ENCODE data around the gene CLCF1.

CLCF1 gene

GRCh38 chr11:67372321-67372992 lies 941 bp downstream of the CLCF1 start:
- DNase-seq (ENCODE audit: low read depth): no peak
- peak overlapping the region; percentile 49 for H3K4me3 ChIP-seq (ENCODE audit: low read depth, low read length)
- TF ChIP-seq, protein P1, sequence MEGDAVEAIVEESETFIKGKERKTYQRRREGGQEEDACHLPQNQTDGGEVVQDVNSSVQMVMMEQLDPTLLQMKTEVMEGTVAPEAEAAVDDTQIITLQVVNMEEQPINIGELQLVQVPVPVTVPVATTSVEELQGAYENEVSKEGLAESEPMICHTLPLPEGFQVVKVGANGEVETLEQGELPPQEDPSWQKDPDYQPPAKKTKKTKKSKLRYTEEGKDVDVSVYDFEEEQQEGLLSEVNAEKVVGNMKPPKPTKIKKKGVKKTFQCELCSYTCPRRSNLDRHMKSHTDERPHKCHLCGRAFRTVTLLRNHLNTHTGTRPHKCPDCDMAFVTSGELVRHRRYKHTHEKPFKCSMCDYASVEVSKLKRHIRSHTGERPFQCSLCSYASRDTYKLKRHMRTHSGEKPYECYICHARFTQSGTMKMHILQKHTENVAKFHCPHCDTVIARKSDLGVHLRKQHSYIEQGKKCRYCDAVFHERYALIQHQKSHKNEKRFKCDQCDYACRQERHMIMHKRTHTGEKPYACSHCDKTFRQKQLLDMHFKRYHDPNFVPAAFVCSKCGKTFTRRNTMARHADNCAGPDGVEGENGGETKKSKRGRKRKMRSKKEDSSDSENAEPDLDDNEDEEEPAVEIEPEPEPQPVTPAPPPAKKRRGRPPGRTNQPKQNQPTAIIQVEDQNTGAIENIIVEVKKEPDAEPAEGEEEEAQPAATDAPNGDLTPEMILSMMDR (IDR thresholded peaks at IDR 0.05; ENCODE audit: control insufficient read depth, extremely low read depth, insufficient read depth): no peak

DNA sequence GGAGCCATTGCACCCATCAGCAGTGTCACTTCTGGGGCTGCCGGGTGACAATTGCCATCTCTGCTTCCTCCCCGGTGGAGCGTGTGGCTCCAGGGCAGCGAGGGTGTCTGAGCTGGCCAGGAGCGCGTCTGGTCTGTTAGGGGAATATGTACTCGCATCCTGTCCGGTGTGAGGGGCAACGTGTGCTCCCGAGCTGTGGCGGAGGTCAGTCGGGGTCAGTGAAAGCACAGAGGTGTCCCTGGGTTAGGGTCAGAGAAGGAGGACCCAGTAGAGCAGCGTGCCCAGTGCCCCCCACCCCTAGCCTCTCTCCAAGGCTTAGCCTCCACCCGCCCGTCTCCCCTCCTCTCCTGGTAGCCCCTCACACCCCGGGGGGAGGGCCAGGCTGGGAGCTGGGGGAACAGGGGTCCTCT lies 1.5 kb downstream of the CLCF1 start:
- TF ChIP-seq, protein P1 (IDR thresholded peaks at IDR 0.05; ENCODE audit: control insufficient read depth, extremely low read depth, insufficient read depth): no peak
- DNase-seq (ENCODE audit: low read depth): no peak
- H3K4me3 ChIP-seq (ENCODE audit: low read depth, low read length): no peak overlapping the region; the same call in 1 of the 2 replicates

GRCh38 chr11:67371189-67371910 lies 2.0 kb downstream of the CLCF1 start:
- TF ChIP-seq, protein P1 (IDR thresholded peaks at IDR 0.05; ENCODE audit: control insufficient read depth, extremely low read depth, insufficient read depth): no peak
- DNase-seq (ENCODE audit: low read depth): no peak
- H3K4me3 ChIP-seq (ENCODE audit: low read depth, low read length): no peak overlapping the region

DNA sequence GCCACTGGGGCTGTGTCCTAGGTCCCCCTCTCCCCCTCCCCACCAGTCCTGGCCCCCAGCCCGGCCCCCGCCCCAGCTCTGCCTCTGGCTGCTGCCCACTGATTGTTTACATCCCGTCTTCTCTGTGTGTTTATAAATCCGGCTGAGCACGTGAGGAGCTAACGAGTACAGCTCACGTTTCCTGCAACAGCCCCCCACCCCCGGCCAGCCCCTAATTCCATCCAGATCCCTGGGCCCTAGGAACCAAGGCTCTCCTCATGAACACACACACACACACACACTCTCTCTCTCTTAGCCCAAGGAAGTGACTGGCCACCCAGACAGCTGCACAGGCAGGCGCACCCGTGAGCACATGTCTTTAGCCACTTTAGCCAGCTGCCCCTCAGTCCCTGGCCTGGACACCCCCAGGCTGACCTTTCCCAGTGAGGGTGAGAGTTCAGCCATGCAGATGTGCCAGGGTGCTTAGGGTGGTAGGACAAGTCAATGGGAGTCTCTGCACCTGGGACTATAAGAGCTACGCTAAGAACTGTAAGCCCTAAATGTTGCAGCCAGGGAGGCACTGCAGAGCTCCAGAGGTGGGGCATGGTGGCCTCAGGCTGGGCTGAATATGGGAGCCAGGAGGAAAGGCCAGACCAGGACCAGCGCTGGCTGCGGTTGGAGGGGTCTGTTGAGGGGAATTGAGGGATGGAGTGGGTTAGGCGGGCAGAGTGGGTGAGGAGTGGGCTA lies 2.9 kb downstream of the CLCF1 start:
- no peak for DNase-seq (ENCODE audit: low read depth)
- TF ChIP-seq, protein P1 (IDR thresholded peaks at IDR 0.05; ENCODE audit: control insufficient read depth, extremely low read depth, insufficient read depth): no peak
- H3K4me3 ChIP-seq (ENCODE audit: low read depth, low read length): no peak overlapping the region

DNA sequence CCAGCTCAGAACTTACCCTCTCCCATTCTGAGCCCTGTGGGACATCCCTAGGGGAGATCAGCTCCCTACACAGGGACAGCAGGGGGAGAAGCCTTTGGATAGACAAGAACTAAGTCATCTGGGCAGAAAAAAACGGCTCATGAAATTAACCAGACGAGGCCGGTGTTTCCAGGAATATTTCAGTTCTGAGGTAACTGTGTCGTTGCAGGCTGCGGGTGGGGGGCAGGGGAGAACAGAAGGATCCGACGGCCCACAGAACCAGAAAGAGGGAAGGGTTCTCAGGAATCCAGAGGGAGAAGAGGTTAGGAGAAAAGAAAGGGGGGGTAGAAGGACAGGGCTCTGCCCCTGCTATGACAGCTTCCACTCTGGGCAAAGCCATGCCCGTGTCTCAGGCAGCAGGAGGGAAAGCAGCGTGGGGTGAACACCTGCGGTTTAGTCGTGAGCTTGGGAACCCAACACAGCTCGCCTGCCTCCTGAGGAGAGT lies 3.6 kb downstream of the CLCF1 start:
- TF ChIP-seq, protein P1 (IDR thresholded peaks at IDR 0.05; ENCODE audit: control insufficient read depth, extremely low read depth, insufficient read depth): no peak
- no peak overlapping the region for H3K4me3 ChIP-seq (ENCODE audit: low read depth, low read length)
- DNase-seq (ENCODE audit: low read depth): no peak

GRCh38 chr11:67369275-67369674 lies 4.1 kb downstream of the CLCF1 start:
- DNase-seq (ENCODE audit: low read depth): no peak
- H3K4me3 ChIP-seq (ENCODE audit: low read depth, low read length): no peak overlapping the region
- TF ChIP-seq, protein P1 (IDR thresholded peaks at IDR 0.05; ENCODE audit: control insufficient read depth, extremely low read depth, insufficient read depth): no peak

All from LNCaP clone FGC (cell line).